Germinal center (tissue), 1 donor: ENCODE data around the gene BAIAP2L1.
"Not testable (repeated sequence)": the region's sequence is repeated elsewhere in the genome, so short reads cannot be mapped to it uniquely, and the experiment has no call there.

Source experiments
- DNase-seq: peaks from one replicate; pipeline ENCODE4 v3.0.0; 2012; ENCODE audit warnings: mixed read lengths, low spot score

Gene BAIAP2L1

DNA sequence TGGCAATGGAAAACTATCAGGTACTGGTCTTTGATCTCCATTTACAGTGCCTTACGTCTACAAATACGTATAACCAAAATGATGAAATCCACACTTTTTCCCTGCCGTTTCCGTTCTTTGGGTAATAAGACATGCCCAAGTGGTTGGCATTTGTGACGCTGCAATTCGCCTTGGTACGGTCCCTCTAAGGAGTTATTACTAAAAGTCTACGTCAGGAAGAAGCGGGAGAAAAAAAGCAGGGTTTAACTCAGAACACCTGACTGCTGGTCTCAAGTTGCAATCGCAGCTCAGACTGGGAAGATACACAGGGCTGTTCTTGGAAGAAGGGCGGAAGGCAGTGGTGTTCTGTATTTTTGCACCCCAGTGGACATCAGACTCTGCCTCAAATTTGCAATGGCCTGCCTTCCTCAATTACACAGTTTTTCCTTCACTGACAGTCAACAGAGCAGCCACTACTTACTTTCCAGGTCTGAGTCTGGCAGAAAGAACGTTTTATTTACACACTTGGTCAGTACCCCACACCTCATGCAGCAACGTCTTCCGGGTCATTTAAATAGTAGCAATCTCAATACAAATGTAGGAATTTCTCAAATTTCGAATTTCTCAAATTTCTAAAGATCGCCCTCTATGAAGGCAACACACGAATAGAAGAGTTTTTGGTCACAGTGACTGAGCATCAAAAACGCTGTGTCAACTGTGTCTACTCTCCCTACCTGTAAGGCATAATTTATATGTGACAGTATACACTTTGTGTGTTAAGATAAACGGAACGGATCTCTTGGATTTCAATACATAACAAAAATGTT is 2.1 kb downstream of the BAIAP2L1 start:
- no peak for DNase-seq

DNA sequence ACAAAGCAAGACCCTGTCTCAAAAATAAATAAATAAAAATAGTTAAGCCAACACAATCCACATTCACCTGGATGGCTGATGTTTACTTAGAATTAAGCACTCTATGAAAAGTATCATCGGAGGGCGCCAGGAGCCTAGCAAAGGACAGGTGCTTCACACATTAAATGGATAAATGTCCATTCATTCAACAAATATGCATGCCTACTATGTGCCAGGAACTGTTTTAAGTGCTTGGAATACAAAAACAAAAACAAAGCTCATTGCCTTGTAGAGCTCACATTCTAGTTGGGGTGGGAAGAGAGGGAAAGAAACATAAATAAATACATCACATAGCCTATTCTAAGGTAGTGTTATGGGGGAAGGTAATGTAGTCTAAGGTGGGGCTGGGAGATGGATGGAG is 4.1 kb downstream of the BAIAP2L1 start:
- DNase-seq: no peak

DNA sequence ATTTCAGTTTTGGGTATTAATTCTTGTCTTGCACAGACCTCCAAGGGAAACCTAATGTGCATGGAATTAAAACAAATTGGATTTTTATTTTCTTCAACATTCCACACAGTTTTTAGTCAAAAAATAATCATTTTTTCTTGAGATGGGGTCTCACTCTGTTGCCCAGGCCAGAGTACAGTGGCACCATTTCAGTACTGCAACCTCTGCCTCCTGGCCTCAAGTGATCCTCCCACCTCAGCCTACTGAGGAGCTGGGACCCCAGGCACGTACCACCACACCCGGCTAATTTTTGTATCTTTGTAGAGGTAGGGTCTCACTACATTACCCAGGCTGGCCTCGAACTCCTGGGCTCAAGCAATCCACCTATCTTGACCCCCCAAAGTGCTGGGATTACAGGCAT is 4.9 kb downstream of the BAIAP2L1 start:
- no peak for DNase-seq

DNA sequence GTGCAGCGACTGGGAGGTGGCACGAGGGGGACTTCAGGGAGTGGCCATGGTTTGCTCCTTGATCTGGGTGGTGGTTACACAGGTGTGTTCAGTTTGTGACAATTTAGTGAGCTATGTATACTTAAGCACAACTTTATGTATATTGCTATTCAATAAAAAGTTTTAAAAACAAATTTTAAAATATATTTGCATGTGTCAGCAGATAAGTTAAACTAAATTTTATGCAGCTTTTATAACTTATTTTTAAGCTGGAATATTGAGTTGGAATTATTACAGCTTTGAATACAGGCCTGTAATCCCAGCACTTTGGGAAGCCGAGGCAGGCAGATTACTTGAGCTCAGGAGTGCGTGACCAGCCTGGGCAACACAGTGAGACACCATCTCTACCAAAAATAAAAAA is 5.4 kb downstream of the BAIAP2L1 start:
- no peak for DNase-seq

DNA sequence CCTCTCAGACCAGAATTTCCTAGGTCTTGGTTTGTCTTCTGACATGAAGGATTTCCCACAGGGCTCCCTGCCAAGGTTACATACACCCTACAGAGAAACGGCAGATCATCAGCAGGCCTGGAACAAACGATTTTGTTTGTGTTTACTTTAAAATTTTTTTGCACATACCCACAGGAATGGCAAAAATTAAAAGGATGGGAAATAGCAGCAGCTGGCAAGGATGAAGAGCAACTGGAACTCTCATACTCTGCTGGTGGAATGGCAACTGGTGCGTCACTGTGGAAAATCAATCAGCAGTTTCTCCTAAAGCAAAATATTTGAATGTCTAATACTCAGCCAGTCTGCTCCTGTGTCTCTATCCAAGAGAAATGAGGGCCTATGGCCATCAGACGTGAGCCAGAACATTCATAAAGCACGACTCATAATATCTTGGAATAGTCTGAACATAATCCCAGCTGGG is 6.5 kb downstream of the BAIAP2L1 start:
- DNase-seq: no peak

DNA sequence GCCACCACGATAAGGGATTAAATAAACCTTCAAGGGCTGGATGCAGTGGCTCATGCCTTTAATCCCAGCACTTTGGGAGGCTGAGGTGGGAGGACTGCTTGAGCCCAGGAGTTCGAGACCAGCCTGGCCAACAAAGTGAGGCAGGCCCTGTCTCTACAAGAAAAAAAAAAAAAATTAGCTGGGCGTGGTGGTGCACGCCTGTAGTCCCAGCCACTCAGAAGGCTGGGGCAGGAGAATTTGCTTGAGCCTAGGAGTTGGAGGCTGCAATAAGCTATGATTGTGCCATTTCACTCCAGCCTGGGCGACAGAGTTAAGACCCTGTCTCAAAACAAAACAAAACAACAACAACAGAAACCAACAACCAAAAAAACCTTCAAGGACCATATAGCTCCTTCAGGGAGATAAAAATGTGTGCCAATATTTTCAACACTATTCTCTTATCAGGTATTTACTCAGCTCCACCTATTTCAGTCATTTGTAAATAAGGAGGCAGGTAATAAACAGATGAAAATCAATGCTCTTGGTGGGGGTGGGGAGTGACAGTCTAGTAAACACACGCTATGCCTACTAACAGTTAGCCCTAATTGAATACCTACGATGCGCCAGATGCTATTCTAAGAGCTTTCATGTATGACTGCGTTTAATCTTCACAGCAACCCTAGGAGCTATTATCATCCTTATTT is 13.2 kb downstream of the BAIAP2L1 start:
- DNase-seq: no peak

DNA sequence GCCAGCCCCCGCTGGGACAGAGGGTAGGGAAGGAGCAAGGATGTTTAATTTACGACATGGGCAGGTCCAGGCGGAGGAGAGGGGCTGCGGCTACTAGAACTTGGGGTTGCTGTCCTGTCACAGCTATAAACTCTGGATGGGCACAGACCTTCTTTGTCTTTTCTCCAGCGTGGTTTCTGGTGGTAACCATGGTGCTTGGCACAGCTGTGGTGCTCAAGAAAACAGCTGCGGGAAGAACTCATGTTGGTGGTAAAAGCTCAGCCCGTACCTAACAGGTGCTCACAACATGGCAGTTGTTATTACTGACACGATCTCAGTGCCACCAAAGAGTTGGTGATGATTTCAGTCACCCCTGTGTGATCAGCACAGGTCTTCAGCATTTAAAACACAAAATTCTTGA is 13.8 kb downstream of the BAIAP2L1 start:
- DNase-seq: no peak

DNA sequence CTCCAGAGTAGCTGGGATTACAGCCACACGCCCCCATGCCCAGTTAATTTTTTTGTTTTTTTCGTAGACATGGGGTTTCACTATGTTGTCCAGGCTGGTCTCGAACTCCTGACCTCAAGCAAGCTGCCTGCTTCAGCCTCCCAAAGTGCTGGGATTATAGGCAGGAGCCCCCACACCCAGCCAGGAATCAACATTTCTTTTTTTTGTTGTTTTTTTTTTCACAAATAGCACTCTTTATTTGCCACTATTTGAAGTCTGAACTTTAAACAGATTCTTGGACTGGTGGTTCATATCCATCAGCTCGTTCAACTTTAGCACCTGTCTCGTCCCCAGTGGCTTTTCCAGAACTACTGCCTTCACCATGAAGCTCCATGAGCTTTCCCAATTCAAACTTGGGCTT is 15.4 kb downstream of the BAIAP2L1 start:
- DNase-seq: not testable (repeated sequence)

DNA sequence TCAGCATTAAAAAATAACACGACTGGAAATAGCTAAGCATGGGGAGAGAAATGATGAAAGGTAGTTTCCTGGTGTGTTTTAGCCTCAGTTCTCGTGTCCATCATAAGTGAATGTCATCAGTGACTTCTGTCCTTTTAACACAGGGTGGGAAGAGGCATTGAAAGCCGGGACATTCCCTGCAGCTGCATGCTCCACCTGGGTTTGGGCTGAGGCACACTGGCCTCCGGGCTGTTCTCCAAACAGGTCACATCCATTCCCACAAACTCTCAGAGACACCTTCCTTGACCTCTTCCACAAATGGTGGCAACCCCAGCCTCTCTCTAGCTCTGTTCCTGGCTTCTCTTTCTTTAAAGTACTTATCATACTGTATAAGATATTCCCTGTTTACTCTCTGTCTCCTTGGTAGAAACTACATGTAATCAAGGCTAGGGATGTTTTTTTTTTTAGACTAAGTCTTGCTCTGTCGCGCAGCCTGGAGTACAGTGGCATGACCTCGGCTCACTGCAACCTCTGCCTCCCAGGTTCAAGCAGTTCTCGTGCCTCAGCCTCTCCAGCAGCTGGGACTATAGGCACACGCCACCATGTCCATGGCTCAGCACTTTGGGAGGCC is 22.6 kb downstream of the BAIAP2L1 start:
- no peak for DNase-seq

DNA sequence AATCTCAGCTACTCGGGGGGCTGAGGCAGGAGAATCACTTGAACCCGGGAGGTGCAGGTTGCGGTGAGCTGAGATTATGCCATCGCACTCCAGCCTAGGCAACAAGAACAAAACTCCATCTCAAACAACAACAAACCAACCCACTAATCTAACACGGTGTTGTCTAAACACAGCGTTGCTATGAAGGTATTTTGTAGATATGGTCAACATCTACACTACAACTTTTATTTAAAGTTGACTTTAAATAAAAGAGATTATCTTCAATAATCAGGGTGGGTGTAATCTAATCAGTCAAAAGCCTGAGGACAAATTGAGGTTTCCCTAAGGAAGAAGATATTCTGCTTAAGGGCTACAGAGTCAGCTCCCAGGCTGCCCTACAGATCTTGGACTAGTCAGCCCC is 24.2 kb downstream of the BAIAP2L1 start:
- DNase-seq: no peak

DNA sequence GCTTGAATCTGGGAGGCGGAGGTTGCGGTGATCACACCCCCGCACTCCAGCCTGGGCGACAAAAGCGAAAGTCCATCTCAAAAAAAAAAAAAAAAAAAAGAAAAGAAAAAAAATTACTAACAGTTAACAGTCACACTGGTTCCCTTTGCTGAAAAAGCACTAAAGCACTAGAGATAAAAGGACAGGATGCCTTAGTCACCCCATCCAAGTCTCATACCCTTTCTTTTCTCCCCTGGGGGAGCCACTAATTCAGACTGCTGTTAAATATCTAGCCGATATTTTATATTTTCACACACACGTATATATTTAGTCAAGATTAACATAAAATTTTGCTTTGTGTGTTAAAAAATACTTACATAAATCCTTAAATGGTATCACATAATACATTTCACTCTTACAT is 25.2 kb downstream of the BAIAP2L1 start:
- no peak for DNase-seq

DNA sequence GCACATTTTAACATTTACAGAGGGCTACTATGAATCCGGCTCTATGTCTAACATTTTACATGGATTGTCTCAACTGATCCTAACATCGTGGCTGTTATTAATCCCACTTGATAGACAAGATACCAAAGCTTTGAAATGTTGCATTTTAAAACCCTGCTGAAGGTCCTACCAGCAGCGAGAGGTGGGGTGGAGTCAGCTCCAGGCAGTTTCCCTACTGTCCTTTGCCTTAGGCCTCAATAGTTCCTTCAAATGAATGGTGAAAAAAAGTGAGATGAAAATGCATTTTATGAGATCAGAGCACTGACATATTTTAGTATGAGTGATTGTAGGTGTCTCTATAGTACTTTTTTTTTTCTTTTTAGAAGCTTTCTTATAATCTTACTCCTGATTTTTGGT is 26.6 kb downstream of the BAIAP2L1 start:
- no peak for DNase-seq

DNA sequence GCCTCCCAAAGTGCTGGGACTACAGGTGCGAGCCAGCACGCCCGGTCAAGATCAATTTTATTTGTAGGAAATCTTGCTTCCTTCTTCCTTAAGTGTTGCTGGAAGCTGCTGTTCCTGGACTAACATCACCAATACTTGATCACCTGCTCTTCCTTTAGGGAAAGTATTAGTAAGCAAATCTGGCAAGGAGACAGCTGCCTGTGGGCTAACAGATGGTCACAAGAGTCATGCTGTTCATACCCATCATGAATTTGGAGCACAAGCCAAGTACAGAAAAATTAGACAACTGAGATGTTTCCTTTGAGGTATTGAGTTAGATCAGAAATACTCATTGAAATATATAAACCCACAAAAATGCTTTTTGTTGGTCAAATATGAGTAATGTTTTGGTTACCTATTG is 27.9 kb downstream of the BAIAP2L1 start:
- DNase-seq: no peak

DNA sequence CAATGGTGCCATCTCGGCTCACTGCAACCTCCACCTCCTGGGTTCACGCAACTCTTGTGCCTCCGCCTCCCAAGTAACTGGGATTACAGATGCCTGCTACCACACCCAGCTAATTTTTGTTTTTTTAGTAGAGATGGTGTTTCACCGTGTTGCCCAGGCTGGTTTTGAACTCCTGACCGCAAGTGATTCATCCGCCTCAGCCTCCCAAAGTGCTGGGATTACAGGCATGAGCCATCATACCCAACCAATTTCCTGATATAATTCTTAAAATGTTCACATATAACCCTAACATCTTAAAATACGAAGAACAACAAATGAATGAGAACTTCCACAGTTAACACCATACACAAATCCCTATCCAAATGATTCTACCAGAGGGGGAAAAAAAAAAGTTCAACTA is 31.2 kb downstream of the BAIAP2L1 start:
- no peak for DNase-seq

DNA sequence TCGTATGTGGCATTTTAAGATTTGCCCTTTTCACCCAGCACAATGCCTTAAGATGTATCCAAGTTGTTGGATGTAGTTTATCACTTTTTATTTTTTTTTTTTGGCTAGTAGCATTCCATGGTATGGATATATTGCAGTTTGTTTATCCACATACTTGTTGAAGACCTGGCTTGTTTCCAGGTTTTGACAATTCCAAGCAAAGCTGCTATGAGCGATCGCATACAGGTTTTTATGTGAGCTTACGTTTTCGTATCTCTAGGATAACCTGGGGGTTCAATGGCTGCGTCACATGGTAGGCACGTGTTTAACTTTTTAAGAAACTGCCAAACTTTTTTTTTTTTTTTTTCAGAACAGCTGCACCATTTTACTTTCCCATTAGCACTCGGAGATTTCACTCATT is 32.2 kb downstream of the BAIAP2L1 start:
- DNase-seq: no peak

DNA sequence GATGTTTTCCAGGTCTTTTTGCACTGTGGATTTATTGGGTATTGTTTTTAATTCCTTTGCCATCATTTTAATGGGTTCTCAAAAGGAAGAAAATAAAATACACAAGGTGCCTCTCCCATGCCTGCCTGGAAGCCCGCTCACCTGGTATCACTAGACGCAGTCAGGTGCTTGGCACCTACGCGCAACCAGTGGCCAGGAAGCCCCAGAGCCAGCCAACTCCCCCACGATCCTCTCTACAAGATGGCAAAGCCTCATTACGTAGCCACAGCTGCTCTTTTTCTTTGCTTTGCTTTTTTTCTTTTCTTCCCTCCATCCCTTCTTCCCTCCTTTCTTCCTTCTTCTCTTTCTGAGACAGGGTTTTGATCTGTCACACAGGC is 34.3 kb downstream of the BAIAP2L1 start:
- no peak for DNase-seq

DNA sequence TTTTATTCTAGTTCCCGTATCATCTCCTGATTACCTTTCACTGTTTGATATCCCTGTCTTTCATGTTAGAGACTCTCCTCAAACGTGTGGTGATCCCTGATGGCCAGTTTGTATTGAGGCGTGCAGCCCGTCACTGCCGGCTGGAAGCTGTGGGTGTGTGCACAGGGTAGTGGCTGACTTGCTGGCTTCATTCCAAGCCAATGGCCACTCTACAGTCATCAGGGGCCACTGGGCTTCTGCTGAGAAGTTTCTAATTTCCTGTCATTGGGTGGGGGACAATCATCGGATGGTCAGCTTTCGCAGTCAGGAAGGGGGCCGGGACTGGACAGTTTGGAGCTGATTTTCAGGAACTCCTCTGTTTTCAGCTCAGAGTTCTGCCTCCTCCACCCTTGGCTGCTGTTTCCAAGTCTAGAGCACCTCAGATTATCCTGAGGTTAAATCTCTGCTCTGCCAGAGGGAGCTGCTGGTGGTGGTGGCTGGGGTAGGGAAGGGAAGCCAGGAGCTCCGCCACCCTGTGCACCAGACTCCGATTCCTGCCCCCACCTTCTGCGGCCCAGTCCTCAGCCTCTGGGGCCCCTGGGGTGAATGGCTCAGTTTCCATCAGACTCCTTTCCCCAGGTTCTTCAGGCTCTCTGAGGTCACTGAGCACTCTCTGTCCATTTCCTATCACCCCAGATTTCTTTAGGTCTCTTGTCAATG is 34.9 kb downstream of the BAIAP2L1 start:
- DNase-seq: no peak

DNA sequence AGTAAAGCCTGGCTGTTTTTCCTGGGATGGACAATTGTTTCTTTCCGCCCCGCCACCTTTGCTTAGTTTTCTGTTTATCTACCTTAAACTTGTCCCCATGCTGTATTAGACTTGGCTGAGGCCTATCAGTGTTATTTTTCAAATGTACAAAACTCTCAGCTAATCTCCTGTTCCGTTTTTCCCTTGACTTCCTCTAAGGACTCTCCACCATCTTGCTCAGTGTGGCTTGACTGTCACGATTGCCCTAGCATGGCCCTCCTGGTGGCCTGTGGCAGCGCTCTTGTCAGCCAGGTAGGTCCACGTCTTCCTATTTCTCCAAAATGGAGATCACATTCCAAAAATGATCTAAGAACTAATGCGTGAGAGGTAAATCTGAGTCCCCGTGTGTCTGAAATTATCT is 36.7 kb downstream of the BAIAP2L1 start:
- no peak for DNase-seq

DNA sequence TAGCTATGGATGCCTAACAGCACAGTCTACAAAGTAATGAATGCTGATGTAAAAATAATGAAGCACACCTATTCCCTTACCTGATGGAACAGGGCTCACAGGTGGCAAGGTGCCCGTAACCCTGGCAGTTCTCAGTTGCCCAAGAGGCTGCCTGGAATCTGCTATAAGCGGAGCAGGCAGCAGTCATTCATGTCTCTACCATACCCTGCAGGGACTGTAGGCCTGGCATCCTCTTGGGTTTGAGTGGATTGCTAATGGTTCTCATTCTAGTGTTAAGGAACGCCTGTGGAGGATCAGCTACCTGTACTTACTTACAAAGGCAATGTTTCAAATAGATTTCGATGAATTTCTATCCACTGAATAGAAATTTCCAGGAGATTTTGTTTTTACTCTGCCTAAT is 38.4 kb downstream of the BAIAP2L1 start:
- DNase-seq: no peak

DNA sequence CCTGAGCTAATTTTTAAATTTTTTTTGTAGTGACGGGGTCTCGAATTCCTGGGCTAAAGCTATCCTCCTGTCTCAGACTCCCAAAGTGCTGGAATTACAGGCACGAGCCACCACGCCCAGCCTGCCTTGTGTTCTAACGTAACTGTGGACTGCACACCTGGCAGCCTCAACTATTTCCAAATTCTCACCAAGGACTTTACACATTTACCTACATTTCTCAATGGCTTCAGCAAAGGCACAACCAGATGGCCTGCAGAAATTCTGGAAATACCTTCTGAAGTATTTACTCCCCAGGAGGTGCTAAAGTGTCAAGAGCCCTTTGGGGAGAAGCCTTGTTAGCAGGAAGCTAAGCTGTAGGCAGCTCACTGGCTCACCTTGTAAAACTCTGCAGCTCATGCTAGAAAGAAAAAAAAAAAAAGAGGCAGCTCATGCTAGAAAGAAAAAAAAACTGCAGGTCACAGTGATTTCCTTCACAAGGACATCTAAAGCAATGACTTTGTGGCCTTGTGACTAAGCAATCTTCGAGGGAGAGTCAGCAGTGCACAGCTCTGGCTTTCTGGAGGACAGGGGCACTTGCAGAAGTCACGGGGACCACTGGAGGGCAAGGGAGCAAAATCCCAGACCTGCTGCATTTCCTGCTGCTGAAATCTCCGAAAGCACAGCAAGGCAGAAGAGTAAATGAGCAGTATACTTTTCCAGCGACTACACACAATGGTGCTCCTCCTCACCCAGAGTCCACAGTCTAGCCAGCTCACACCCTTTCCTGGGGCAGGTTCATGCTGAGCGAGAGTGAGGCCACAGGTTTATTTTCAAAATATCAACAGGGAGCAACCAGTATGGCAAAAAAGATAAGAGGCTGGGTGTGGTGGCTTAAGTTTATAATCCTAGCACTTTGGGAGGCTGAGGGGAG is 40.4 kb downstream of the BAIAP2L1 start:
- DNase-seq: no peak

DNA sequence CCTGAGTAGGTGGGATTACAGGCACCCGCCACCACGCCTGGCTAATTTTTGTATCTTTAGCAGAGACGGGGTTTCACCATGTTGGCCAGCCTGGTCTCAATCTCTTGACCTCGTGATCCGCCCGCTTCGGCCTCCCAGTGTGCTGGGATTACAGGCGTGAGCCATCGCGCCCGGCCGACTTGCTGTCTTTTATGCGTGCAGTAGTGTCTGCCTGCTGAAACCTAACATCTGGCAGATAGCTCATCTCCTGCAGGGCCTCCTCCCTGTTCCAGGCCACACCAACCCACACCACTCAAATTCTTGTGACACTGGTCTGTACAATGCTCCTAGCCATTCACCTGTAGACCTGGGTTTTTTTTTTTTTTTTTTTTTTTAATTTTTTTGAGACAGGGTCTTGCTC is 41.5 kb downstream of the BAIAP2L1 start:
- no peak for DNase-seq

DNA sequence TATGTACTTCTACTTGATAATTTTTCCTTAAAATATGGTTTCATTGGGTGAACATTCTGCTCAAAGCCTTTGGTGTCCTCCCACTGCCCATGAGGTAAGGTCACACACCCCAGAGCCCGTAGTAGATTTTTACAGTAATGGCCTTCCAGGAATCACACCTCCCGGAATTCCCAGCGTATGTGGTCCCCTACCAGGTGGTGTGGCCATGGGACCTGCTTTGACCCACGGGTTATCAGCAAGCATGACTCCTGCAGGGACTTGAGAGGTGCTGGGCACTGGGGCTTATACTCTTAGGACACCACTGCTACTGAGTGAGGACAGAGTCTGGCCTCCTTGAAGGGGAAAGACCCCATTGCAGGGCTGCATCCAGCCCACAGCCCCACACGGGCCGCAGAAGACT is 42.2 kb downstream of the BAIAP2L1 start:
- no peak for DNase-seq
